HCT116 (cell line): ENCODE measurements around the gene SRCIN1.

ENCODE experiments used
- CTCF ChIP-seq, 3 experiments: fragments of 200-600 bp in 1 of 3; sonication (generic) in 1 of 3; IDR thresholded peaks in 2 of 3; conservative IDR thresholded peaks in 1 of 3; 2 replicates each; pipeline ENCODE4 v1.5.1; 2012 to 2017; ENCODE audit warnings: low read depth in 2 of 3, low read length in 2 of 3, antibody characterized with exemption in 1 of 3, borderline replicate concordance in 1 of 3, control low read depth in 1 of 3, mild to moderate bottlenecking in 1 of 3, mixed read lengths in 1 of 3, mixed run types in 1 of 3, moderate library complexity in 1 of 3; ENCODE audit not compliant: insufficient read depth in 1 of 3
- EZH2 ChIP-seq: fragments of 200-600 bp; sonication (generic); IDR thresholded peaks from 2 replicates; pipeline ENCODE4 v1.6.1; 2017; ENCODE audit warnings: antibody characterized with exemption, mixed run types
- POLR2A ChIP-seq: IDR thresholded peaks from 2 replicates; pipeline ENCODE4 v1.7.0; 2011; ENCODE audit warnings: borderline replicate concordance; ENCODE audit not compliant: insufficient read depth, insufficient read length; ENCODE audit errors: extremely low read depth
- RAD21 ChIP-seq: IDR thresholded peaks from 2 replicates; pipeline ENCODE4 v1.6.1; 2012; ENCODE audit warnings: low read depth, mild to moderate bottlenecking
- SRF ChIP-seq: IDR thresholded peaks from 2 replicates; pipeline ENCODE4 v1.6.1; 2012; ENCODE audit warnings: low read depth

DNA sequence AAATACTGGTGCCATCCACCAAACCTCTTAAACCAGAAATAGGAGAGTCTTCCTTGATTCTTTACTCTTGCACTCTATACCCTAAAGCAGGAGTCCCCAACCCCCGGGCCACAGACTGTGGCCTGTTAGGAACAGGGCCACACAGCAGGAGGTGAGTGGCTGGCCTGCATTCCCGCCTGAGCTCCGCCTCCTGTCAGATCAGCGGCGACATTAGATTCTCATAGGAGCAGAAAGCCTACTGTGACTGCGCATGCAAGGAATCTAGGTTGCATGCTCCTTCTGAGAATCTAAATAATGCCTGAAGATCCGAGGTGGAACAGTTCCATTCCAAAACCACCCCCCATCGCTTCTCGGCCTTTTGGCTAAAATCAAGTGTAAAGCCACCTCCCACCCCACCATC lies 30.3 kb upstream of the SRCIN1 start:
- TF ChIP-seq SRF: no peak
- no peak for TF ChIP-seq EZH2
- no peak for TF ChIP-seq CTCF (IDR thresholded peaks at IDR 0.05 in 2 of 3, conservative IDR thresholded peaks at IDR 0.05 in 1 of 3; ENCODE audit: borderline replicate concordance in 1 of 3, insufficient read depth in 1 of 3, low read depth in 2 of 3, low read length in 2 of 3)
- no peak for TF ChIP-seq POLR2A
- TF ChIP-seq RAD21: no peak
